ENCODE results near the gene CENPB.
"Not testable (repeated sequence)": the region's sequence is repeated elsewhere in the genome, so short reads cannot be mapped to it uniquely, and the experiment has no call there.

CENPB gene

GRCh38 chr20:3811467-3812258 is 25.1 kb upstream of the CENPB start:
- peak; percentile 91 for DNase-seq

- no peak for DNase-seq
These were observed 22.0 kb upstream of the CENPB start for GRCh38 chr20:3808544-3808943.

- no peak for DNase-seq
These were observed 18.2 kb upstream of the CENPB start for GRCh38 chr20:3804781-3805180.

GRCh38 chr20:3804254-3804751 is 17.8 kb upstream of the CENPB start:
- no peak for DNase-seq

- DNase-seq = no peak
These were observed 17.3 kb upstream of the CENPB start for GRCh38 chr20:3803854-3804253.

GRCh38 chr20:3803289-3803688 is 16.7 kb upstream of the CENPB start:
- DNase-seq = no peak

- no peak for DNase-seq
These were observed 16.1 kb upstream of the CENPB start for GRCh38 chr20:3802524-3803239.

- no peak for DNase-seq
These were observed 15.3 kb upstream of the CENPB start for GRCh38 chr20:3801846-3802245.

GRCh38 chr20:3801299-3801698 is 14.8 kb upstream of the CENPB start:
- DNase-seq = no peak

GRCh38 chr20:3800878-3801260 is 14.3 kb upstream of the CENPB start:
- DNase-seq = no peak

GRCh38 chr20:3800256-3800877 is 13.8 kb upstream of the CENPB start:
- no peak for DNase-seq

- no peak for DNase-seq
These were observed 12.3 kb upstream of the CENPB start for GRCh38 chr20:3798908-3799248.

- no peak for DNase-seq
These were observed 11.8 kb upstream of the CENPB start for GRCh38 chr20:3798373-3798768.

- DNase-seq = no peak
These were observed 11.2 kb upstream of the CENPB start for GRCh38 chr20:3797592-3798372.

GRCh38 chr20:3797226-3797545 is 10.6 kb upstream of the CENPB start:
- no peak for DNase-seq

- DNase-seq = peak; percentile 33
These were observed 10.1 kb upstream of the CENPB start for GRCh38 chr20:3796477-3797225.

- DNase-seq = peak; percentile 97
These were observed 9.2 kb upstream of the CENPB start, which contains the start of gene CDC25B for GRCh38 chr20:3795511-3796468. TSS of gene CDC25B (plus strand) at chr20:3796310. CDS start at chr20:3796532, 222 bp downstream.

- DNase-seq = no peak
These were observed 8.3 kb upstream of the CENPB start for GRCh38 chr20:3794701-3795420.

- DNase-seq = not testable (repeated sequence)
These were observed 7.6 kb upstream of the CENPB start for GRCh38 chr20:3794168-3794567.

- DNase-seq = not testable (repeated sequence)
These were observed 2.7 kb upstream of the CENPB start for GRCh38 chr20:3789201-3789600.

Data from eye (tissue), 1 donor.